HG02938 (cell line): ENCODE measurements around the gene SAPCD1.

ENCODE experiments used
- ATAC-seq: cut with Tn5 transposase; IDR thresholded peaks from one replicate; pipeline ENCODE4 v1.9.1; 2021; ENCODE audit warnings: mild to moderate bottlenecking, moderate library complexity; ENCODE audit not compliant: unreplicated experiment

SAPCD1 gene

DNA sequence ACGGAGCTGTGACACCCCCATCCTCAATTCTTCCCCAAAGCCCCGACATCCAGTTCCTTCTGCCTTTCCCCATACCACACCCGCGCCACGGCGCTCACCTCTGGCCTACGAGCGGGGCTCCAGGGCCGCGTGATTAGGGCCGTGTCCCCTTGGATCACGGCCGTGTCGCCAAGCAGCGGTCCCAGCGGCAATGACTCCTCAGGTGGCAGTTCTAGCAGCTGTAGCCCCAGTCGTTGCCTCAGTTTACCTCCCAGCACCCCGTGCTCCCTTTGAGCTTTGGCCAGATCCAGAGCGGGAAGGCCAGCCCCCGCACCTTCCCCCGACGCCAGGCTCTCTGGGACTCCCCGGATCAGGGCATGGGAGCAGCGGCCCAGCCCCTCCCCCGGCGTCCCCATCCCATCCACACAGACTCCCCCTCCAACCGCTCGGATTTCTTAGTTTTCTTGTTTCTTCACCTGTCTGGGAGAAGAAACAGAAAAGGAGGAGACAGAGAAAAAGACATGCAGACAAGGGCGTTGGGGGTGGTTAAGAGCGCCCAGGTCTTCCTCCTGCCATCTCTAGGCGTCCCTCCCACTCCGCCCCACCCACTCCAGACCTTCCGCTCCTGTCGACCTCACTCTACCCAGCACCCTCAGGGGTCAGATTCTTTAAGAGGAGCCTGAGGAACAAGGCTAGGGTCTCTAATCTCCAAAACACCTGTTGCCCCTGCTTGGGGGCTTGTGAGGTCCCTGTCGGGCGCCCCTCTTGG is 33.5 kb upstream of the SAPCD1 start, which contains the start of gene DDAH2:
TSS of gene DDAH2 (minus strand) at position 533 of the 748 bp plus-strand sequence. CDS start at position 395, 138 bp downstream.
- ATAC-seq: peak; percentile 5

DNA sequence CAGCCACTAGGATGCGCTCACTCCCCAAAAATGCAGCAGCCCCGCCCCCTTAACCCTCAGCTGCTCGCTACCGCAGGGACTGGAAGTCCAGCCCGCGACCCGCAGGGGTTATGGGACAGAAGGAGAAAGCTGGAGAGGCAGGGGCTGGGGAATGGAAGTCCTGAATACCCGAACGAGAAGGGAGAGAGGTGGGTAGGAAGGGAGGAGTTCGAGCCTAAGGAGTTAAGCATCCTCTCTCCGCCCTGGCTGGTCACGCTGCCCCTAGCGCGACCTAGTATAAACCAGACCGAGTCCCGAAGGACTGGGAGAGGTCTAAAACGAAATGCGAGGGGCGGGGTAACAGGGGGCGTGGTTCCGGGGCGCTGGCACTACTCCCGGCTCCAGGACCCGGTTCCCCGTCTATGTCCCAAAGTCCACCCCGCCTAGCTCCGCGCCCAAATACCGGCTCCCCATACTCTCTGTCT is 32.9 kb upstream of the SAPCD1 start:
- peak; percentile 45 for ATAC-seq

GRCh38 chr6:31729979-31730630 is 32.4 kb upstream of the SAPCD1 start:
- ATAC-seq: peak; percentile 29

DNA sequence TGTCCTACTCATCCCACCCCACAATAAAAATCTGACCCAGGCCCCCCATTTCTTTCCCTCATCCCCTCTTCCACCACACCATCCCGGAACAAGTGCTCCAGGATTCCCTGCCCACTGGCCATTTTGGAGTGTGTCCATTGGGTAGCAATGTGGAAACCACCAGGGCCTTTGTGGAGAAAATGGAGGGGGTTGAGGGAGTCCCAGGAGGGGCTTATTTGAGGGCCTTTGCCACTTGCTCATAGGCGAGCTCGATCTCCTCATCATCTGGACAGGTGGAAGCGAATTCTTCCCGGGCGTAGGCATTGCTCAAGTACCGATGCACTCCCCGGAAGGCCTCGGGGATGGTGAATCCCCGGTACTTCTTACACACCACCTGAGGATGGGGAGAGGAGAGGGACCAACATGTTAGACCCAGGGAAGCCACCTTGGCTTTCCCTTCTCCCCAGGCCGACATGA is 31.8 kb upstream of the SAPCD1 start:
- ATAC-seq: no peak

- ATAC-seq: no peak
These were observed 30.4 kb upstream of the SAPCD1 start for GRCh38 chr6:31732029-31732428.

DNA sequence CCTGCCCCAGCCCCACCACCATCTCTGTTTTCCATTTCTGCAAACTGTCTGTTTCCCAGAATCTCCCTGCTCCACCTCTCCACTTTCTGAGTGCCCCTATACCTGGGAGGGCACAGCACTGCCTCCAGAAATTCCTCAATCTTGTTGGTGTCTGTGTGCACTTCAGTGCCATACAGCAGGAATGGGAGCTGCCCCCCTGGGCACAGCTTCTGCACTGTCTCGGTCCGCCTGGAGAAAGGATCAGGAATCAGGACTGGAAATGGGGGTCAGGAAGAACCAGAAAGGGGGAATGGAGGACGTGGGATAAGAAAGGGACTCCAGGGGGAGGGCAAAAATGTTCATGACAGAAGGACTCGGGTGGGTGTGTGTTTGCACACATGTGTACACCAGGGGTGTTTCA is 28.7 kb upstream of the SAPCD1 start:
- no peak for ATAC-seq

GRCh38 chr6:31734247-31734820 is 28.1 kb upstream of the SAPCD1 start:
- no peak for ATAC-seq

DNA sequence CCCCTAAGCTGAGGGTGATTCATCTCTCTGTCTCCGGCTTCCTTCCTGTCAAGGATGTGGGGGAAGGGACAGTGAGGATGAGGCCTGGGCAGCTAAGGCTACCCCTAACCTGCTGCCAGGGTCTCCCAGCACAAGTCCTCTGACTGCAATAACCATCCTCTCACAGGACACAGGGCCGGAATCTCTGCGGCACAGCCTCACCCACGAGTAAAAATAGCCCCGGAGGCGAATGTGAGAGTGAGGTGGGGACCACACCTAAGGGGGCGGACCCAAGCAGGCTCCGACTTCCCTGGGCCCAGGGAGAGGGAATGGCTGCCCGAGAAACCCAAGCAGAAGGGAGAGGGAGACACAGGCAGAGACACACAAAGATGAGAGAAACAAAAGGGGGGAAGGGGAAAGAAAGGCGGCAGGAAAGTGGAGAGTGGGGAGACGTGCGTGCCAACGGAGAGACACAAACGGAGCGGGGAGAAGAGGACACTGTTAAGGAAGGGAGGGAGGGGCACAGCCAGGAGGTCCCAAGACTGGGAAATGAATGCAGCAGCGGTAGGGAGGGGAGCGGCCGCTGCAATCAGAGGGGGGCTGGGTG is 27.5 kb upstream of the SAPCD1 start:
- ATAC-seq: no peak

- no peak for ATAC-seq
These were observed 26.3 kb upstream of the SAPCD1 start, which contains the start of gene CLIC1 for GRCh38 chr6:31736021-31736767. Gene CLIC1, minus strand, starts transcription at chr6:31736530. Its CDS starts 230 bp downstream, at chr6:31736300.

GRCh38 chr6:31736768-31737314 is 25.6 kb upstream of the SAPCD1 start:
- ATAC-seq: no peak

DNA sequence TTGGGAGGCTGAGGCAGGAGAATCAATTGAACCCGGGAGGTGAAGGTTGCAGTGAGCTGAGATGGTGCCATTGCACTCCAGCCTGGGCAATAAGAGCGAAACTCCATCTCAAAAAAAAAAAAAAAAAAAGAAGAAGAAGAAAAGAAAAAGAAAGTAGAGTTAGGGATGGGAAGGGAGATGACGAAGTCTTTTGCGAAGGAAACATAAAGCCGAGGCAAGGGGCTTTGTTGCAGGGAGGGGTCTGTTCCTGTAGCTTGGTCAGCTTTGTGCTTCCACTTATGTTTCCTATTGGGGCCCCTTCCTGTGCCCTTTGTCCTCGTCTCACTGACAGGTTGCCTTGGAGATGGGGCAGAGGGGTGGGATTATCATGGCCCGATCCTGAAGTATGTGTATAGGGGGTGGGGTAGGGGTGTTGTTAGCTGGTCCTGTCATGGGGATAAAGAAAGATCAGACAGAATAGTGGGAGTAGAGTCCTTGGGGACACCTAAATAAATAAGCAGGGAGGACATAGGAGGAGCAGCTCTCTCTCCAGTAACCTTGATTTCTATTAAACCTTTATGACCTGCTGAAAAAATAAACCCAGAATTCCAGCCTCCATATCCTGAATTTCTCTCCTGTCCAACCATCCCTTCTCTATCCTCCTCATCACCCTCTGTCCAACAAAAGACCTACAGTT is 25.0 kb upstream of the SAPCD1 start:
- no peak for ATAC-seq

DNA sequence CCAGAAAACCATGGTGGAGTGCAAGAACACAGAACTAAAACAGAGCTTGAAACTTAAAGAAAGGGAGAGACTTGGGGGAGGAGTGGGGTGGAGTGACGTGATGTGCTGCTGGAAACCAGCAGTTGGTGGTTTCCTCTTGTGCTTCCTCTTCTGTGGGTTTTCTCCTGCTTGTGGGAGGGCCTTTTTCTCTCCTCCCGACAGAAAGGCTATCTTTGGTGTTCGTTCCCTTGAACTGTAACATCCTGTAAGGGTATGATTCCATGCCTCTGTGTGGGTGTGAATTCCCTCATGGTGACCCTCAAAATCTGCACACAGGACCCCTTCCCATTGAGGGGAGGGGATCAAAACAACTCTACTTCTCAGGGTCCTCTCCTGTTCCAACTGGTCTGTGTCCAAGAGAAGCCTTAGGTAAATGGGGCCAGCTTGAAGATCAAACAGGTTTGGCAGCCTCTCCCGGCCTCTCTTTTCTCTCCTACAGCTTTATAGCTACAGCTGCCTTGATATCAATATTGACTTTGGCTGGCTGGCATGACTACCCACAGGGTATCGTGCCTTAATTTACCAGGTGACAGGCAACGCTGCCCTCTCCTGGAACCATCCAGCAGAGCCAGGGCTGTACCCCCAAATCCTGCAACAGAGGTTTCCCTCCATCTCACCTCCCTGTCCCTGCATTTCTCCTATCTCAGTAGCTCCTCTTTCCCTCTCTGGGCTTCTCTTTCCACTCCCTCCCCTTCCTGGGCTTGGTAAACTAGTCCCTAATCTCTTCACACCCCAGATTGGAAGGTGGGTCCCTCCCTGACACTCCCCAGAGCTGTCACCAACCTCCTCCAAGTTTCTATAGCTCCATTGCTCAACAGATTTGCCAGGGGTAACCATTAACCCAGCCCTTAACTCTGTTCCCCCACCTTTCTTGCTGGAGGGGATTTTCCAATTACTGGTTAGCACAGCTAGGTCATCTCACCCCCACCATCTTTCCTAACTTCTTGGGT is 24.2 kb upstream of the SAPCD1 start:
- no peak for ATAC-seq

DNA sequence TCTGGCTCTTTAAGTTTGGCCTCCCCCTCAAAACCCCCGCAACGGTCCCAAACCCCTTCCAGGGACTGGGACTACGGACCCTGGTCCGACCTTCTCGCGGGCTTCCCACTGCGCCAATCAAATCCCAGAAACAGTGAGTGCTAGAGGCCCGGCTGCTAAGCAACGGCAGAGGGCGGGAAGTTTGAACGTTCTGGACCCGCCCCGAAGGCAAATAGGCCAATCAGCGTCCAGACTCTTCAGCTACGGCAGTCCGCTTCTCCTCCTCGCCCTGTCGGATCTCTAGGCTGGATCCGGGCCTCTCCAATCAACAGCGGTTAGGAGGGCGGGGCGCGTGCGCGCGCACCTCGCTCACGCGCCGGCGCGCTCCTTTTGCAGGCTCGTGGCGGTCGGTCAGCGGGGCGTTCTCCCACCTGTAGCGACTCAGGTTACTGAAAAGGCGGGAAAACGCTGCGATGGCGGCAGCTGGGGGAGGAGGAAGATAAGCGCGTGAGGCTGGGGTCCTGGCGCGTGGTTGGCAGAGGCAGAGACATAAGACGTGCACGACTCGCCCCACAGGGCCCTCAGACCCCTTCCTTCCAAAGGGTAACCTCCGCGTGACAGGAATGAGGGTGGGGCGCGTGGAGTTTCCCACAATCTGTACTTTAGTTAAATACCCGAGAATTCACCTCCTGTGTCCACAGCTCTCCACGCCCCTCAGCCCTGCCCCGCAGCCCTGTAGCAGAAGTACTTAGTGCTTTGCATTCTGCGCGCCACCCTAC is 22.6 kb upstream of the SAPCD1 start, which contains the start of gene MSH5:
TSS of gene MSH5 (plus strand) at position 367 of the 758 bp plus-strand sequence. CDS start 462 bp downstream, outside the sequence.
- ATAC-seq: peak; percentile 68

- ATAC-seq: no peak
These were observed 21.8 kb upstream of the SAPCD1 start for GRCh38 chr6:31740397-31741223.

GRCh38 chr6:31741815-31742214 is 20.6 kb upstream of the SAPCD1 start:
- ATAC-seq: no peak

- ATAC-seq: no peak
These were observed 19.6 kb upstream of the SAPCD1 start for GRCh38 chr6:31742894-31743293.

GRCh38 chr6:31744422-31744821 is 18.0 kb upstream of the SAPCD1 start:
- ATAC-seq: no peak
